ENCODE measurements around the gene EGFL8. TPM values are rescaled to one million over a fixed set of nuclear protein-coding genes. Genes with fewer than 3 reads are reported as not detected.
"Not testable (repeated sequence)": the region's sequence is repeated elsewhere in the genome, so short reads cannot be mapped to it uniquely, and the experiment has no call there.

The EGFL8 gene
- total RNA-seq, 1 donor from 2014 or later: 0.26 TPM

GRCh38 chr6:32203426-32204267, 39.3 kb downstream of the EGFL8 start:
- no peaks in the 10 kb centered on the region for H3K27me3 ChIP-seq (ENCODE audit: control insufficient read depth, insufficient read depth, low read length)
- TF ChIP-seq CTCF (IDR thresholded peaks at IDR 0.05; ENCODE audit: insufficient read depth, low read length, severe bottlenecking): no peak
- DNase-seq (ENCODE audit: low read depth) (no peak), FAIRE-seq (peak; percentile 7)
- no peaks in the 10 kb centered on the region for H3K36me3 ChIP-seq (ENCODE audit: control insufficient read depth, insufficient read depth, low read length)
- H3K4me3 ChIP-seq (ENCODE audit: low read depth, low read length): no peak overlapping the region

GRCh38 chr6:32204268-32204715, 39.9 kb downstream of the EGFL8 start:
- DNase-seq (ENCODE audit: low read depth): no peak
- TF ChIP-seq CTCF (IDR thresholded peaks at IDR 0.05; ENCODE audit: insufficient read depth, low read length, severe bottlenecking): no peak
- H3K27me3 ChIP-seq (ENCODE audit: control insufficient read depth, insufficient read depth, low read length): no peaks in the 10 kb centered on the region

GRCh38 chr6:32208996-32209395, 44.6 kb downstream of the EGFL8 start:
- no peak for FAIRE-seq
- DNase-seq (ENCODE audit: low read depth): no peak
- no peak for TF ChIP-seq CTCF (IDR thresholded peaks at IDR 0.05; ENCODE audit: insufficient read depth, low read length, severe bottlenecking)
- Histone ChIP-seq H3K4me3 (ENCODE audit: low read depth, low read length) (no peak overlapping the region), H3K36me3 (ENCODE audit: control insufficient read depth, insufficient read depth, low read length) (no peaks in the 10 kb centered on the region), H3K27me3 (ENCODE audit: control insufficient read depth, insufficient read depth, low read length) (no peaks in the 10 kb centered on the region)

More at GRCh38 chr6:32204268-32204715, 39.9 kb downstream of the EGFL8 start:
- no peak overlapping the region for H3K4me3 ChIP-seq (ENCODE audit: low read depth, low read length)
- H3K36me3 ChIP-seq (ENCODE audit: control insufficient read depth, insufficient read depth, low read length): no peaks in the 10 kb centered on the region
- FAIRE-seq: no peak

GRCh38 chr6:32210191-32210601, 45.8 kb downstream of the EGFL8 start:
- FAIRE-seq (no peak), DNase-seq (ENCODE audit: low read depth) (no peak)

GRCh38 chr6:32211432-32211831, 47.0 kb downstream of the EGFL8 start:
- not testable (repeated sequence) for FAIRE-seq; DNase-seq (ENCODE audit: low read depth); H3K27me3 ChIP-seq (ENCODE audit: control insufficient read depth, insufficient read depth, low read length); H3K4me3 ChIP-seq (ENCODE audit: low read depth, low read length); H3K36me3 ChIP-seq (ENCODE audit: control insufficient read depth, insufficient read depth, low read length)

More at GRCh38 chr6:32210191-32210601, 45.8 kb downstream of the EGFL8 start:
- no peak overlapping the region for H3K4me3 ChIP-seq (ENCODE audit: low read depth, low read length)
- no peak for TF ChIP-seq CTCF (IDR thresholded peaks at IDR 0.05; ENCODE audit: insufficient read depth, low read length, severe bottlenecking)
- no peaks in the 10 kb centered on the region for H3K27me3 ChIP-seq (ENCODE audit: control insufficient read depth, insufficient read depth, low read length)
- no peaks in the 10 kb centered on the region for H3K36me3 ChIP-seq (ENCODE audit: control insufficient read depth, insufficient read depth, low read length)

- no peaks in the 10 kb centered on the region for H3K27me3 ChIP-seq (ENCODE audit: control insufficient read depth, insufficient read depth, low read length)
- no peaks in the 10 kb centered on the region for H3K36me3 ChIP-seq (ENCODE audit: control insufficient read depth, insufficient read depth, low read length)
- H3K4me3 ChIP-seq (ENCODE audit: low read depth, low read length): no peak overlapping the region
- FAIRE-seq (peak; percentile 68), DNase-seq (ENCODE audit: low read depth) (peak; percentile 40)
- no peak for TF ChIP-seq CTCF (IDR thresholded peaks at IDR 0.05; ENCODE audit: insufficient read depth, low read length, severe bottlenecking)
Observed at GRCh38 chr6:32212076-32212760, 47.8 kb downstream of the EGFL8 start.

All from bronchial epithelial cell (primary cell).